ENCODE data around the gene RAB11FIP4. TPM values are rescaled to one million over a fixed set of nuclear protein-coding genes. Genes with fewer than 3 reads are reported as not detected.

Gene RAB11FIP4
- total and polyA plus RNA-seq, 2 of the 13 experiments (the other 11 are each of a cell fraction or from before 2014, with no cell fraction given) = 28.0 to 89.3 TPM

- no peak for ATAC-seq
- no peak overlapping the region for H3K4me2 ChIP-seq (ENCODE audit: low read depth, low read length)
- H3K27me3 ChIP-seq (ENCODE audit: control insufficient read depth in 1 of 2, insufficient read depth in 2 of 2, low read length in 2 of 2) = peaks cover 3 to 25% of the 10 kb centered on the region in 2 experiments; a peak in 3 of 5 replicates
- no peak overlapping the region for H3K27ac ChIP-seq (ENCODE audit: extremely low read length, insufficient read depth, low read length)
- DNase-seq (ENCODE audit: low spot score) = no peak
- FAIRE-seq = no peak
- intact Hi-C loops (cut with micrococcal nuclease; ENCODE audit: unreplicated experiment) = no loop called here
- no peak overlapping the region for H3K9ac ChIP-seq (ENCODE audit: insufficient read depth, low read depth, low read length)
- CTCF ChIA-PET (ENCODE audit: low intra/inter-chr PET ratio, low total read pairs) = no interaction called here
- no peak for TF ChIP-seq SIX4 (CRISPR knock-in tag; IDR thresholded peaks at IDR 0.05)
- no peak for TF ChIP-seq ZNF33B (CRISPR knock-in tag; IDR thresholded peaks at IDR 0.05)
- TF ChIP-seq ZNF770 (CRISPR knock-in tag; IDR thresholded peaks at IDR 0.05) = no peak
- no peak for TF ChIP-seq HES4 (CRISPR knock-in tag; IDR thresholded peaks at IDR 0.05; ENCODE audit: borderline replicate concordance)
- no peak for TF ChIP-seq EP300 (IDR thresholded peaks at IDR 0.05; ENCODE audit: low read depth in 2 of 2, low read length in 2 of 2)
- no peak for TF ChIP-seq EP300 (CRISPR knock-in tag; IDR thresholded peaks at IDR 0.05; ENCODE audit: borderline replicate concordance)
- TF ChIP-seq U2AF1 (optimal IDR thresholded peaks at IDR 0.05; ENCODE audit: low read depth, low read length) = no peak
- no peak for TF ChIP-seq ZNF629 (CRISPR knock-in tag; conservative IDR thresholded peaks at IDR 0.05)
- no peak for TF ChIP-seq ZNF616 (CRISPR knock-in tag; IDR thresholded peaks at IDR 0.05; ENCODE audit: low read depth)
- no peak for TF ChIP-seq ZNF343 (CRISPR knock-in tag; IDR thresholded peaks at IDR 0.05)
- no peak for TF ChIP-seq PHF8 (CRISPR knock-in tag; IDR thresholded peaks at IDR 0.05)
- TF ChIP-seq BHLHE40 (IDR thresholded peaks at IDR 0.05; ENCODE audit: low read length) = no peak
- no peak for TF ChIP-seq DZIP1 (CRISPR knock-in tag; IDR thresholded peaks at IDR 0.05)
- no peaks in the 10 kb centered on the region for H3K79me2 ChIP-seq (ENCODE audit: insufficient read depth, low read length)
- in situ Hi-C loops (cut with HindIII; ENCODE audit: extremely low pct_ligation_motif_present, low pct_unique_long_range_greater_than_20kb) = no loop called here
- H2AFZ ChIP-seq (ENCODE audit: low read length) = no peak overlapping the region
- POLR2A ChIA-PET = no interaction called here
- 54% methylated on average over 4 of the region's 4 CpGs for WGBS (ENCODE audit: low lambda C conversion rate)
- no peaks in the 10 kb centered on the region for H3K36me3 ChIP-seq (replicated peaks in 1 of 2; ENCODE audit: control insufficient read depth in 1 of 2, insufficient read depth in 2 of 2, low read length in 2 of 2)
- H4K20me1 ChIP-seq (ENCODE audit: insufficient read depth, low read length) = no peaks in the 10 kb centered on the region
- peaks cover 8% of the 10 kb centered on the region for H3K4me1 ChIP-seq (ENCODE audit: insufficient read depth, low read length)
- H3K4me3 ChIP-seq (replicated peaks in 1 of 3; ENCODE audit: insufficient read depth in 1 of 3, low read depth in 2 of 3, low read length in 3 of 3) = no peak overlapping the region
- BruUV-seq (replicated peaks) = no TSS peak
- no peaks in the 10 kb centered on the region for H3K9me3 ChIP-seq (ENCODE audit: low read length)
Observed at GRCh38 chr17:31408586-31408985, 17.1 kb downstream of the RAB11FIP4 start.

Data from HepG2 (cell line).